Liver (tissue), 3 donors: ENCODE measurements around the gene ALOX15.

Experiments used
- EGR1 ChIP-seq, 2 donors: IDR thresholded peaks; 2 replicates each; pipeline ENCODE4 v1.6.1; 2016 to 2018; ENCODE audit warnings: antibody characterized with exemption in 2 of 2, low read depth in 2 of 2
- GABPA ChIP-seq, 2 donors: IDR thresholded peaks in 1 of 2; conservative IDR thresholded peaks in 1 of 2; 2 replicates each; pipeline ENCODE4 v1.6.1; 2016; ENCODE audit warnings: antibody characterized with exemption in 2 of 2, mild to moderate bottlenecking in 1 of 2, moderate library complexity in 1 of 2
- HNF4A ChIP-seq, 2 donors: conservative IDR thresholded peaks; 2 replicates each; pipeline ENCODE4 v1.6.1; 2016; ENCODE audit warnings: antibody characterized with exemption in 2 of 2, mild to moderate bottlenecking in 2 of 2
- JUND ChIP-seq, 2 donors: IDR thresholded peaks; 2 replicates each; pipeline ENCODE4 v1.6.1; 2016; ENCODE audit warnings: antibody characterized with exemption in 2 of 2
- RAD21 ChIP-seq, 2 donors: IDR thresholded peaks; 2 replicates each; pipeline ENCODE4 v1.6.1; 2016; ENCODE audit warnings: antibody characterized with exemption in 2 of 2, mild to moderate bottlenecking in 2 of 2
- TF ChIP-seq, protein P1 (sequence below): fragments of 150-350 bp; IDR thresholded peaks from 2 replicates; pipeline ENCODE4 v1.5.1; 2017; ENCODE audit warnings: improper control_type of control experiment, low read depth, low read length; ENCODE audit not compliant: missing input control
- TF ChIP-seq, protein P2 (sequence below): IDR thresholded peaks from 2 replicates; pipeline ENCODE4 v1.6.1; 2016; ENCODE audit warnings: antibody characterized with exemption
- TF ChIP-seq, protein P3 (sequence below): IDR thresholded peaks from 2 replicates; pipeline ENCODE4 v1.6.1; 2016; ENCODE audit warnings: antibody characterized with exemption
- donor health status: healthy.
- donor health status: healthy.

DNA sequence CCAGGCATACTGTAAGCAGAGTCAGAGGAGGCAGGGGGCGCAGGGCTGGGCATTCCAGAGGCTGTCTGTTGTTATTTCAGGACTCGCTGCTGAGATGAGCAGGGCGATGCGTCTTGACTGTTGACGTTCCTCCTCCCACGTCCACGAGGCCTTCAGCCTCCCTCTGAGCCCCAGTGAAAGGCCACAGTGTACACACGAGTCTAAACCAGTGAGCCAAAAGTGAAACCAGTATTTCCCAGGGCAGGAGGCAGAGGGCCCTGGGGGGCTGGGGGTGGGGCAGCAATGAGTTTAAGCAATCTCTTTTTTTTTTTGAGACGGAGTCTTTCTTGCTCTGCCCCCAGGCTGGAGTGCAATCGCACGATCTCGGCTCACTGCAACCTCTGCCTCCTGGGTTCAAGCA is 35.7 kb downstream of the ALOX15 start:
- TF ChIP-seq, protein P1, sequence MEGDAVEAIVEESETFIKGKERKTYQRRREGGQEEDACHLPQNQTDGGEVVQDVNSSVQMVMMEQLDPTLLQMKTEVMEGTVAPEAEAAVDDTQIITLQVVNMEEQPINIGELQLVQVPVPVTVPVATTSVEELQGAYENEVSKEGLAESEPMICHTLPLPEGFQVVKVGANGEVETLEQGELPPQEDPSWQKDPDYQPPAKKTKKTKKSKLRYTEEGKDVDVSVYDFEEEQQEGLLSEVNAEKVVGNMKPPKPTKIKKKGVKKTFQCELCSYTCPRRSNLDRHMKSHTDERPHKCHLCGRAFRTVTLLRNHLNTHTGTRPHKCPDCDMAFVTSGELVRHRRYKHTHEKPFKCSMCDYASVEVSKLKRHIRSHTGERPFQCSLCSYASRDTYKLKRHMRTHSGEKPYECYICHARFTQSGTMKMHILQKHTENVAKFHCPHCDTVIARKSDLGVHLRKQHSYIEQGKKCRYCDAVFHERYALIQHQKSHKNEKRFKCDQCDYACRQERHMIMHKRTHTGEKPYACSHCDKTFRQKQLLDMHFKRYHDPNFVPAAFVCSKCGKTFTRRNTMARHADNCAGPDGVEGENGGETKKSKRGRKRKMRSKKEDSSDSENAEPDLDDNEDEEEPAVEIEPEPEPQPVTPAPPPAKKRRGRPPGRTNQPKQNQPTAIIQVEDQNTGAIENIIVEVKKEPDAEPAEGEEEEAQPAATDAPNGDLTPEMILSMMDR, result no peak
- peak in 1 of 2 donors; percentile 18 for TF ChIP-seq RAD21 (IDR thresholded peaks at IDR 0.05)
- TF ChIP-seq EGR1 (IDR thresholded peaks at IDR 0.05; ENCODE audit: low read depth in 2 of 2), result no peak
- peak in 1 of 2 donors; percentile 13 for TF ChIP-seq HNF4A (conservative IDR thresholded peaks at IDR 0.05)
- TF ChIP-seq, protein P2, sequence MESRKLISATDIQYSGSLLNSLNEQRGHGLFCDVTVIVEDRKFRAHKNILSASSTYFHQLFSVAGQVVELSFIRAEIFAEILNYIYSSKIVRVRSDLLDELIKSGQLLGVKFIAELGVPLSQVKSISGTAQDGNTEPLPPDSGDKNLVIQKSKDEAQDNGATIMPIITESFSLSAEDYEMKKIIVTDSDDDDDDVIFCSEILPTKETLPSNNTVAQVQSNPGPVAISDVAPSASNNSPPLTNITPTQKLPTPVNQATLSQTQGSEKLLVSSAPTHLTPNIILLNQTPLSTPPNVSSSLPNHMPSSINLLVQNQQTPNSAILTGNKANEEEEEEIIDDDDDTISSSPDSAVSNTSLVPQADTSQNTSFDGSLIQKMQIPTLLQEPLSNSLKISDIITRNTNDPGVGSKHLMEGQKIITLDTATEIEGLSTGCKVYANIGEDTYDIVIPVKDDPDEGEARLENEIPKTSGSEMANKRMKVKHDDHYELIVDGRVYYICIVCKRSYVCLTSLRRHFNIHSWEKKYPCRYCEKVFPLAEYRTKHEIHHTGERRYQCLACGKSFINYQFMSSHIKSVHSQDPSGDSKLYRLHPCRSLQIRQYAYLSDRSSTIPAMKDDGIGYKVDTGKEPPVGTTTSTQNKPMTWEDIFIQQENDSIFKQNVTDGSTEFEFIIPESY, result no peak
- TF ChIP-seq GABPA (IDR thresholded peaks at IDR 0.05 in 1 of 2, conservative IDR thresholded peaks at IDR 0.05 in 1 of 2), result no peak
- TF ChIP-seq, protein P3, sequence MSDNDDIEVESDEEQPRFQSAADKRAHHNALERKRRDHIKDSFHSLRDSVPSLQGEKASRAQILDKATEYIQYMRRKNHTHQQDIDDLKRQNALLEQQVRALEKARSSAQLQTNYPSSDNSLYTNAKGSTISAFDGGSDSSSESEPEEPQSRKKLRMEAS, result no peak
- TF ChIP-seq JUND (IDR thresholded peaks at IDR 0.05), result no peak
